GM19372 (cell line): Measurements from ENCODE around the gene C2CD3.
"Not testable (repeated sequence)": the region's sequence is repeated elsewhere in the genome, so short reads cannot be mapped to it uniquely, and the experiment has no call there.

Source experiments
- ATAC-seq: cut with Tn5 transposase; IDR thresholded peaks from one replicate; pipeline ENCODE4 v1.9.1; 2021; ENCODE audit warnings: mild to moderate bottlenecking, low read depth, moderate library complexity; ENCODE audit not compliant: unreplicated experiment

The C2CD3 gene

GRCh38 chr11:73990730-73991129 is 180.1 kb downstream of the C2CD3 start:
- no peak for ATAC-seq

- no peak for ATAC-seq
Measured at GRCh38 chr11:73989156-73989555, 181.6 kb downstream of the C2CD3 start.

GRCh38 chr11:73988227-73988626 is 182.6 kb downstream of the C2CD3 start:
- ATAC-seq: no peak

- ATAC-seq: not testable (repeated sequence)
Measured at GRCh38 chr11:73985661-73986060, 185.1 kb downstream of the C2CD3 start.

GRCh38 chr11:73983741-73984538 is 186.9 kb downstream of the C2CD3 start:
- no peak for ATAC-seq

DNA sequence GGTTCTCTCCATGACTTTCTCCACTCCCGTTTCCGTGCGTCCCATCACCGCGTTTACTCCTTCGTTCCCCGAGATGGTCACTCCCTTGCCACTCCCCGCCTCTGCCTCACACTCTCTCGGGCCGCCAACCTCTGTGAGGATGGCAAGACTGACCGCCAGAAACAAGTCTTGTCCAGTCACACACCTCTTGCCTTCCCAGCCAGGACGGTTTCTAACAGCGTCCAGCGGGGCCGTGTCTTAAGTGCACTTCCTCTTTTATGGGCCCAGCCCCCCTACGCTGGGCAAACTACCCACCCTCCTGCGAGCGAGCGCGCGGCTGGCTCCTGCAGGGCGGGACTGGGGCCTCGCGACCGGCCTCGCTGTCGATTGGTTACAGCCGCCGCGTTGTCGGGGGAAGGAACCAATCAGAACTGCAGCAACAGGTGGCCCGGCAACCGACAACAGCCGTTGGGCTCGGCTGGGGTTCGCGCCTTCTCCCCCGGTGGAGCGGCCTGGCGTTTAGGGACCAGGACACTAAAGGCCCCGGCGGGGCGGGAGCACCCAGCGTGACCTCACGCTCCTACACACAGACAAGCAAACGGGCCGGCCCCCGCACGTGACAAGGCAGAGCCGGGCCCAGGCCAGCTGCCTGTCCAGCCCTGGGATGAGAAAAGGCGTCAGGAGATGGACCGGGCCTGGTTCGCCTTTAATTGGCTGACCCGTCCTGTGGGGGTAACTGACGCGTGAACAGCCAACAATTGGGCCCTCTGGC is 187.6 kb downstream of the C2CD3 start:
- peak; percentile 63 for ATAC-seq

DNA sequence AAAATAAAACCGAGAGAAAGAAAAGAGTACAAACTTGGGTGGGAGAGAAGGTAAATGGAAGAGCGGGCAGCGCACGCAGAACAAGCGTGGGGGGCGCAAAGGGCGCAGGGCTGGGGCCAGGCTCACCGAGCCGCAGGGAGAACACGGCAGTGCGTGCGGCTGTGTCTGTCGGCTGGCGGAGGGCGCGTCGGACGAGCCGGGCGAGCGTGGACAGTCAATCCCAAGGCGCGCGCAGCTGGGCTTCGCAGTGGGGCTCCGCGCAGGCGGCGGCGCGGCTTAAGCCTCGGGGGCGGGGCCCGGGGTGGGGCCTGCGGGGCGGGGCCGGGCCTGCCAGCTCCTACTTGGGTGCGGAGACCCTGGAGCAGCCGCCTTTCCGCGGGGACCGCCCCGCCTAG is 188.2 kb downstream of the C2CD3 start, which contains the start of gene UCP2:
Gene UCP2 (minus strand): TSS at position 249 of the 395 bp plus-strand sequence. CDS start 4,465 bp downstream, outside the sequence.
- peak; percentile 44 for ATAC-seq

- ATAC-seq: no peak
Measured at GRCh38 chr11:73981051-73981805, 189.6 kb downstream of the C2CD3 start.

DNA sequence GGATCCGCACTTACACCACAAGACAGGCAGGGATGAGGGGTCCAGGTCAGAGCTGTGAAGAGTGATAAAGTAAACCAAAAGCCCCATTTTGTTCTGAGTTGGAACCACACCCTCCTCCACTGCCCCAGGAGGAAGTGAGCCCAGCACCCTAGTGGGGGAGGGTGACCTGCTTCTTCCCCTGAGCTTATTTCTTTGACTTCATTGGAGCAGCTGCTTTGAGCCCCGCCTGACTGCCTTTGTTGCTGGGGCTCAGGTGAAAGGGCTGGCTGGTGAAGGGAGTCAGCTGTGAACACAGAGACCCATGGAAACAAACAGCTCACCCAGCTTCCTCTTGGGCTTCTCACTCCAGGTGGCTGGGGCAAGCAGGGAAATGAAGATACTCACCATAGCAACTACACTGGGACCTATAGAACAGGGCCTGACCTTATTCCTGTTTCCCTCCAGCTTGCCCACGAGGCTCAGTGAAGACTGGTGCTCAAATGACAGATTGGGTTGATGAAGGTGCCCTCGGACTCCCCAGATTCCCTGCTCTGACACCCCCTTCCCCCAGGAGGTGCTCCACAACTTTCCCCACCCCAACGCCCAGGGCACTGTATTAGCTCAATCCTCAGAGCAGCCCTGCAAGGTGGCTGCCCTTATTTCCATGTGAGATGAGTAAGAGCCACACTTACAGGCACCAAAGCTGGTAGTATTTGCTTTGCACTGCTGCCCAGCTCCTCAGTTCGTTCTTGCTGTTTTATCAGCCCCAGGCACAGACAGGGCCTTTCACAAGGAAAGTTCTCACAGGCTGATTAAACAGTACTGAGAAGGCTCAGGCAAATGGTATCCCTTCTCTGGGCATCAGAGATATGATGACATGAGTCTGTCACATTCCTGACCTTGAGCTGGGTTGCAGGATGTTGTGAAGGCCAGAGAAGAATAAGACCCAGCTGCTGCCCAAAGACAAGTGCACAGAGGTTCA is 190.5 kb downstream of the C2CD3 start:
- peak; percentile 37 for ATAC-seq

DNA sequence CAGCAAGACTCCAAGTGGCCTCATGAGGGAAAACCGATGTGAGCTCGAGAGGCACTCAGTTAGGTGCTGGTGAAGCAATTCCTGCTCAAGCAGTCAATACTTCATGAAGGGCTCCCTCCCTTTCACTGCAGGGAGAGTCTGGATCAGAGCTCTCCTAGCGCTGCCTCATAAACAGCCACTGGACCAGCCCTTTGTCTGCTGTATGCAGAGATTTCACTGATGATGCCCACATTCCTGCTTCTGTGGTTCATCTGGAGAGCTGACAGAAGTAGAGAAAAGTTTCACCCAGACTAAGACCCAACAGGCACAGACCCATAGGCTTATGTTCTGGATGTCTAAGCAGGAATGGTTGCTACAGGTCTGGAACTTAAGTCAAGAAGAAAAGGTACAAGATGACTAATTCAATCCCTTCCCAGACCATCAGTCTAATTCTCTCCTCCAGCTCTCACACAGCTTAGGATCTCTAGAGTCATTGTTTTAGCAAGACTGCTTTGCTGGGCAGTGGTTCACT is 192.2 kb downstream of the C2CD3 start:
- ATAC-seq: no peak

GRCh38 chr11:73977856-73978519 is 192.8 kb downstream of the C2CD3 start:
- no peak for ATAC-seq

GRCh38 chr11:73976451-73977151 is 194.2 kb downstream of the C2CD3 start:
- no peak for ATAC-seq

GRCh38 chr11:73975479-73975757 is 195.4 kb downstream of the C2CD3 start:
- no peak for ATAC-seq

DNA sequence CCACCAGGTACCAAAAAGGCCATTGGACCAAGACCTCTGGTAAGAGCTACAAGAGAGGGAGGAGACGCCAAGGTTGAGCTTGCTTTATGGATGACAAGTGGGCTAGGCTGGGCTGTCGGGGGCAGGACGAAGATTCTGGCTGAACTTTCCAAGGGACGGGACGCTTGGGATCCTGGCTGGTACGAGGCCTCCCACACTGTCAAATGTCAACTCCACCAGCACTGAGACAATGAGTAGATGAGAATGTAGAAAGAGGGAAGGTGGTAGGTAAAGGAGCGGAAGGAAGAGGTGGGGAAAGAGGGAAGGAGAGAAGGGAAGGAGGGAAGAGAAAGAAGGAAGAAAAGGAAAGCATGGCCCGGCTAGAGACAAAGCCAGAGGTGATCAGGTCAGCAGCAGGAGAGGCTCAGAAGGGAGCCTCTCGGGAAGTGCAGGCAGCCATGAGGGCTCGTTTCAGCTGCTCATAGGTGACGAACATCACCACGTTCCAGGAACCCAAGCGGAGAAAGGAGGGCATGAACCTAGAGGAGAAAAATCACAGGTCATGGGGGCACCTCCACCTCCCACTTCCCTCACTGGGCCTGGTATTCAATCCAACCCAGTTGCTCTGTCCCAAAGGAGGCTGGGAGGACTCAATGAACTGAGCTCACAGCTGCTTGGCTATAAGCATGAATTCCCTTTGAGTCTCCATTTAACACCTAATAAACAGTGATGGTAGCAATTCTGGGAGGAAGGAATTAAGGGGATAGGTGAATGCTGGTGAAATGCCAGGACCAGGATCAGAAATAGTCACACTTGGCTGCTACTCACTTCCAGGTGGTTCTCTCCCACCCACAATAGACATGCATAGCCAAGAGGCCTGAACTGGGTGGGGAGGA is 196.0 kb downstream of the C2CD3 start:
- ATAC-seq: no peak

- no peak for ATAC-seq
Measured at GRCh38 chr11:73972620-73973449, 198.0 kb downstream of the C2CD3 start.

DNA sequence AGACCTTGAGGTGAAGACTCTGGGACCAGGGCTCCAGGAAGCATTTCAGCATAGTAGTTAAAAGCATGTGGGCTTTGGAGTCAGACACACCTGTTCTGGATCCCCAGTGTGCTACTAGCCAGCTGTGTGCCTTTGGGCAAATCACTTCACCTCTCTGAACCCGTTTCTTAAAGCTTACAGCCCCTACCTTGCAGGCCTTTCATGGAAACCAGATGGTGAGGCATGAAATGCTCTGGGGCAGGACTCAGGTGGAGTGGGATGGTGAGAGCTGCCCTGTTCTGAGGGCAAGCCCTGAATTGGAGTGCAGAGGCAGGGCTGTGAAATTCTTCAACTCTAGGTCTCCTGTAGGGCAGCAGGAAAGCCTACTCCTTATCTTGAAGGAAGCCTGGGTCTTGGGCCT is 198.6 kb downstream of the C2CD3 start:
- no peak for ATAC-seq

DNA sequence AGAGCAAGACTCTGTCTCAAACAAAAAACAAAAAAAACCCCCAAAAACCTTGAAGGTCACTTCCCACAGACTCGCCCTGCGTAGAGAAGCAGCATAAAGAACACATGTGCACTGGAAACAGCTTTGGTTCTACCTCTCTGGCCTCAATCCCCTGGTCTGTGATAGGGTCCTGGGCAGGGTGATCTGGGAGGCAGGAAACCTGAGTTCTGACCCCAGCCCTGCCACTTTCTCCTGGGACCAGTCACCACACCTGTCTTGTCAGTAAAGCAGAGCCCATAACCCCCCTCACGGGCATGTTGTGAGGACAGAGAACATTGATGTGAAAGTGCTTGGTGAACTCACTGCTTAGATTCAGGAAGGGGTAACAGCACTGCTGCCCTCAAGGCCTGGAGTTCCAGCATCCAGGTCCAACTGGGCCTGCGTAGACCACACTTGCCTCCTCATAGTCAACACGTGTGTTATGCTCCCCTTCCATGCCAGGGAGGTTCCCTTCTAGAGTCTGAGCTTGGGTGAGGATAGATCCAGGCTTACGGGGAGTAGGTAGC is 199.6 kb downstream of the C2CD3 start:
- ATAC-seq: no peak
